PFSK-1 (cell line): ENCODE measurements around the gene KLHL3.

Experiments
- FOXP2 ChIP-seq: optimal IDR thresholded peaks from 2 replicates; pipeline ENCODE3; 2011; ENCODE audit warnings: borderline replicate concordance, control low read depth, inconsistent platforms; ENCODE audit not compliant: insufficient read depth; ENCODE audit errors: extremely low read length, extremely low read depth
- POLR2AphosphoS5 ChIP-seq: IDR thresholded peaks from 2 replicates; pipeline ENCODE4 v1.6.1; 2012; ENCODE audit warnings: low read depth, mild to moderate bottlenecking, control low read depth, low read length, moderate library complexity
- SIN3A ChIP-seq: IDR thresholded peaks from 2 replicates; pipeline ENCODE4 v1.6.1; 2012; ENCODE audit warnings: mild to moderate bottlenecking, low read length, moderate library complexity, borderline replicate concordance; ENCODE audit not compliant: insufficient read depth
- TAF1 ChIP-seq: IDR thresholded peaks from 2 replicates; pipeline ENCODE4 v1.6.1; 2012; ENCODE audit warnings: low read length, control low read depth, borderline replicate concordance; ENCODE audit not compliant: insufficient read depth
- TF ChIP-seq, protein P1 (sequence below), 2 experiments: IDR thresholded peaks; 2 replicates each; pipeline versions ENCODE4 v1.6.1 to v1.8.0; 2011 to 2012; ENCODE audit warnings: low read depth in 2 of 2, low read length in 2 of 2, control low read depth in 1 of 2, inconsistent platforms in 1 of 2, mild to moderate bottlenecking in 1 of 2, moderate library complexity in 1 of 2; ENCODE audit not compliant: insufficient read depth in 1 of 2

KLHL3 gene

DNA sequence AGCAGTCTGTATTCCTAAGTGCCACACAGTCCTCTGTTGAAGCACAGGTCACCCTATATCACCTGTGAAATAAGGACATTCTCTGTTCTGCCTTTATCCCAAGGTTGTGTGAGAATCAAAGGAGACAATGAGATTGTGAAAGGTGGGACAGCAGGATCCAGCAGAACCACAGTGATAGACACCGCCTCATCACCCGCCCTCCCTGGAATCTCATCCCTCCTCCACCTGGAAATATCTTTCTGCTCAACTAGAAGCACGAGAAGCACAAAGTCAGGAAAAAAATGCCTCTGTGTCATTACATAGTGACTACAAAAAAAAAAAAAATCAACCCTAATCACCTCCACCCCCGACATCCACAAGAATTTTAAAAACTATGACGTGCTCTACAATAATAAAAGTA, 32.3 kb downstream of the KLHL3 start:
- TF ChIP-seq SIN3A (no peak), FOXP2 (no peak), TAF1 (no peak), POLR2AphosphoS5 (no peak)
- TF ChIP-seq, protein P1, sequence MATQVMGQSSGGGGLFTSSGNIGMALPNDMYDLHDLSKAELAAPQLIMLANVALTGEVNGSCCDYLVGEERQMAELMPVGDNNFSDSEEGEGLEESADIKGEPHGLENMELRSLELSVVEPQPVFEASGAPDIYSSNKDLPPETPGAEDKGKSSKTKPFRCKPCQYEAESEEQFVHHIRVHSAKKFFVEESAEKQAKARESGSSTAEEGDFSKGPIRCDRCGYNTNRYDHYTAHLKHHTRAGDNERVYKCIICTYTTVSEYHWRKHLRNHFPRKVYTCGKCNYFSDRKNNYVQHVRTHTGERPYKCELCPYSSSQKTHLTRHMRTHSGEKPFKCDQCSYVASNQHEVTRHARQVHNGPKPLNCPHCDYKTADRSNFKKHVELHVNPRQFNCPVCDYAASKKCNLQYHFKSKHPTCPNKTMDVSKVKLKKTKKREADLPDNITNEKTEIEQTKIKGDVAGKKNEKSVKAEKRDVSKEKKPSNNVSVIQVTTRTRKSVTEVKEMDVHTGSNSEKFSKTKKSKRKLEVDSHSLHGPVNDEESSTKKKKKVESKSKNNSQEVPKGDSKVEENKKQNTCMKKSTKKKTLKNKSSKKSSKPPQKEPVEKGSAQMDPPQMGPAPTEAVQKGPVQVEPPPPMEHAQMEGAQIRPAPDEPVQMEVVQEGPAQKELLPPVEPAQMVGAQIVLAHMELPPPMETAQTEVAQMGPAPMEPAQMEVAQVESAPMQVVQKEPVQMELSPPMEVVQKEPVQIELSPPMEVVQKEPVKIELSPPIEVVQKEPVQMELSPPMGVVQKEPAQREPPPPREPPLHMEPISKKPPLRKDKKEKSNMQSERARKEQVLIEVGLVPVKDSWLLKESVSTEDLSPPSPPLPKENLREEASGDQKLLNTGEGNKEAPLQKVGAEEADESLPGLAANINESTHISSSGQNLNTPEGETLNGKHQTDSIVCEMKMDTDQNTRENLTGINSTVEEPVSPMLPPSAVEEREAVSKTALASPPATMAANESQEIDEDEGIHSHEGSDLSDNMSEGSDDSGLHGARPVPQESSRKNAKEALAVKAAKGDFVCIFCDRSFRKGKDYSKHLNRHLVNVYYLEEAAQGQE (IDR thresholded peaks at IDR 0.05; ENCODE audit: insufficient read depth in 1 of 2, low read depth in 2 of 2, low read length in 2 of 2) = no peak

DNA sequence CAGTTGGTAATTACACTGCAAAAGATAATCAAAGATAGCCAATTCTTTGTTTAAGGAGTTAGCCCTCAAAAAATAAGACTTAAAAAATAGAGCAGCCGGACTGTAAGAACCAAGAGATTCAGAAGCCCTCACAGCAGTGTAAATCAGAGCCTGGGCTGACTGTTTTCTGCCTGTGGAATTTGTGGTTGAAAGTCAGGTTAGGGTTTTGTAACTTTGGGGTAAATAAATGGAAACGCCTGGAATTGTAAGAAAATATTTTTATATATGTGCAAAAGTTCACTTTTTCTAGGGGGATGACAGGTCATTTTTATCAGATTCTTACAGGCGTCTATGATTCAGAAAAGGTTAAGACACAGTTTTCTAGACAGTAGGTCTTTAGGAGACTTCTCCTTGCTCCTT, 35.6 kb downstream of the KLHL3 start:
- no peak for TF ChIP-seq POLR2AphosphoS5
- TF ChIP-seq TAF1 = no peak
- TF ChIP-seq, protein P1 (IDR thresholded peaks at IDR 0.05; ENCODE audit: insufficient read depth in 1 of 2, low read depth in 2 of 2, low read length in 2 of 2) = no peak
- no peak for TF ChIP-seq SIN3A
- TF ChIP-seq FOXP2 = no peak

DNA sequence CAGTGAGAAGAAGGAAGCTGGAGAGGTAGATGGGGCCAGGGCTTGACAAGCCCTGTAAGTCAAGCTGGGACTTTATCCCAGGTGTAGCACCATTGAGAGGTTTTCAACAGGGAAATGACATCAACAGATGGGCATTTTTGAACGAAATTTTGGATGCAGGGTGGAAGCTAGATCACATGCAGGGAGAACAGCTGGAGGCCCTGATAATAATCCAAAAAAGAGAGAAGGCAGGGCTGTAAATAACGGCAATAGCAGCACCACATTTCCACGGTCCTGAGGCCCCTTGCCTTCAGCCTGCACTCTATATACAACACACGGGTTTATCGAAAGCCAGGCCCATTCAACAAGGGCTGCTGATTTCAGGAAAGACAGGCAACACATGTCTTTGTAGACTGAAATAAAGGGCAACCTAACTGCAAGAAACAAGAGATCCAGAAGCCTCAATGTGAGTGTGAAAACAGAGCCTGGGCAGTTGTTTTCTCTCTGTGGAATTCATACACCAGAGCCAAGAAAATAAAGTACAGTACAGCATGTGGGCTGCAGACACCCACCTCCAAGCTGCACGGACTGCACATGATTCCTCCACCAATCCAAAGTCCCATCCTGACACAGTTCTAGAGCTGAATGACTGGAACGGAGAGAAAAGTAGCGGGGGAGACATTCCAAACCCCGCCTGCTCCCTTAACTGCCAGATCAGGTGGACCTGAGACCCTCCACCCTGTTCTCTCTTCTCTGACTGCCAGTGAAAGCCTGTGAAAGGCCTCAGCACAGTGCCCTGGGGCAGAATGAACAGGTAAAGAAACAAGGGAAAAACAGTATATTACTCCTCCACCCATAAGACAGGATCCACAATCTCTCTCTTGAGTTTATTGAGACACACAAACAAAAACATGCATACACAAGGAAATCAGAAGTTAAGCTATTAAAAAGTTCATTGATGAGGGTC, 36.3 kb downstream of the KLHL3 start:
- TF ChIP-seq SIN3A (no peak), TAF1 (no peak), FOXP2 (no peak), POLR2AphosphoS5 (no peak)
- TF ChIP-seq, protein P1 (IDR thresholded peaks at IDR 0.05; ENCODE audit: insufficient read depth in 1 of 2, low read depth in 2 of 2, low read length in 2 of 2) = no peak

DNA sequence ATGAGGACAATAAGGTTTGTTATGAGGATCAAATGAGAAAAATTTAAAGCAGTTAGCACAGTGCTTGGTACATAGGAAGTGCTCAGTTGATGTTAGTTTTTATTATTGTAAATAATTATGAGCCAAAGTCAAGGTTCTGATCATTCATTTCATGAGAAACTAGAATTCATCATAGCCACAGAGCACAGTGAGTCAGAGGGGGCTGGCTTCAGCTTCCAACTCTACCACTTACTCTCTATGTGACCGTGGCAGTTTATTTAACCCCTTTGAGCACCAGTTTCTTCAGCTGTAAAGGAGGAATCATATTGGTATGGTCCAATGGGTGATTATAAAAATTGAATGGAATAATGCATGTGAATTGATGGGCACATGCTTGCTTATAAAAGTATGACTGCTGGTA, 39.4 kb downstream of the KLHL3 start:
- TF ChIP-seq TAF1 (no peak), FOXP2 (no peak), POLR2AphosphoS5 (no peak), SIN3A (no peak)
- TF ChIP-seq, protein P1 (IDR thresholded peaks at IDR 0.05; ENCODE audit: insufficient read depth in 1 of 2, low read depth in 2 of 2, low read length in 2 of 2) = no peak
